Tibial artery (tissue), 4 donors: Measurements from ENCODE around the gene TTC13.

ENCODE experiments used
- DNase-seq, 2 donors: peaks; one replicate each; pipeline ENCODE4 v3.0.0-alpha.2; 2019
- H3K27ac ChIP-seq, 2 donors: fragments of 200-600 bp; sonication (generic) in 1 of 2; 1 replicate in 1 of 2; 2 replicates in 1 of 2; pipeline ENCODE4 v1.5.1; 2018 to 2019; ENCODE audit warnings: mild to moderate bottlenecking in 1 of 2
- H3K27me3 ChIP-seq, 2 donors: fragments of 200-600 bp; sonication (generic) in 1 of 2; one replicate each; pipeline versions ENCODE4 v1.5.1 to v1.6.0; 2016 to 2019
- H3K36me3 ChIP-seq, 3 donors: fragments of 200-600 bp; sonication (generic) in 2 of 3; one replicate each; pipeline ENCODE4 v1.5.1; 2016 to 2019; ENCODE audit warnings: mild to moderate bottlenecking in 2 of 3
- H3K4me1 ChIP-seq, 4 donors: fragments of 200-600 bp; sonication (generic) in 2 of 4; 1 replicate in 3 of 4; 2 replicates in 1 of 4; pipeline ENCODE4 v1.5.1; 2016 to 2019
- H3K4me3 ChIP-seq, 2 donors: fragments of 200-600 bp; sonication (generic) in 1 of 2; 1 replicate in 1 of 2; 2 replicates in 1 of 2; pipeline ENCODE4 v1.5.1; 2018 to 2019; ENCODE audit warnings: mild to moderate bottlenecking in 2 of 2
- H3K9me3 ChIP-seq, 3 donors: fragments of 200-600 bp; sonication (generic) in 1 of 3; one replicate each; pipeline ENCODE4 v1.5.1; 2016 to 2019
- CTCF ChIP-seq, 2 experiments: fragments of 200-600 bp in 1 of 2; fragments of 450-650 bp in 1 of 2; IDR thresholded peaks; one replicate each; pipeline ENCODE4 v1.5.1; 2017 to 2019; ENCODE audit warnings: antibody characterized with exemption in 2 of 2, mild to moderate bottlenecking in 1 of 2, moderate library complexity in 1 of 2
- intact Hi-C: fragments of 100-400 bp; cut with DNase I; formaldehyde crosslinking; loops from one replicate; pipeline ENCODE4 v1.15.0; 2023; ENCODE audit warnings: low total_unique reads

The TTC13 gene

GRCh38 chr1:230866171-230867070 is 112.2 kb downstream of the TTC13 start:
- H3K4me1 ChIP-seq = peaks cover 7 to 70% (median 54%) of the 10 kb centered on the region in 4 donors
- peak overlapping the region; percentile 89 to 97 for H3K27ac ChIP-seq
- intact Hi-C loops = loop anchor here (10.0 kb wide), 1 partner anchor 108 kb away; the partner anchor contains the start of genes ARV1 and TTC13
- peak in 1 of 2 donors; percentile 48 for DNase-seq
- H3K9me3 ChIP-seq = no peaks in the 10 kb centered on the region
- H3K36me3 ChIP-seq = no peaks in the 10 kb centered on the region
- no peaks in the 10 kb centered on the region for H3K27me3 ChIP-seq
- H3K4me3 ChIP-seq = peak overlapping the region; percentile 83 to 86
- TF ChIP-seq CTCF (IDR thresholded peaks at IDR 0.05) = peak in 1 of 2 experiments; percentile 6

GRCh38 chr1:230865062-230865817 is 113.4 kb downstream of the TTC13 start:
- Histone ChIP-seq H3K27me3 (no peaks in the 10 kb centered on the region), H3K9me3 (no peaks in the 10 kb centered on the region), H3K4me3 (peak overlapping the region; percentile 83 to 86), H3K27ac (peak overlapping the region; percentile 89 to 97), H3K36me3 (no peaks in the 10 kb centered on the region), H3K4me1 (peaks cover 8 to 76% (median 63%) of the 10 kb centered on the region in 4 donors)
- intact Hi-C loops = loop anchor here (10.0 kb wide), 1 partner anchor 110 kb away; the partner anchor contains the start of genes ARV1 and TTC13
- TF ChIP-seq CTCF (IDR thresholded peaks at IDR 0.05) = no peak
- no peak for DNase-seq

GRCh38 chr1:230864441-230864840 is 114.2 kb downstream of the TTC13 start:
- Histone ChIP-seq H3K36me3 (no peaks in the 10 kb centered on the region), H3K4me3 (peak overlapping the region; percentile 83 to 86), H3K9me3 (no peaks in the 10 kb centered on the region), H3K27ac (peak overlapping the region; percentile 89 to 97), H3K27me3 (no peaks in the 10 kb centered on the region), H3K4me1 (peaks cover 8 to 76% (median 67%) of the 10 kb centered on the region in 4 donors)
- TF ChIP-seq CTCF (IDR thresholded peaks at IDR 0.05) = no peak
- intact Hi-C loops = loop anchor here (10.0 kb wide), 1 partner anchor 110 kb away; the partner anchor contains the start of genes ARV1 and TTC13
- no peak for DNase-seq

- peaks cover 3 to 79% (median 70%) of the 10 kb centered on the region in 4 donors for H3K4me1 ChIP-seq
- peak in 1 of 2 donors; percentile 74 for DNase-seq
- no peaks in the 10 kb centered on the region for H3K27me3 ChIP-seq
- H3K4me3 ChIP-seq = no peak overlapping the region
- no peaks in the 10 kb centered on the region for H3K9me3 ChIP-seq
- TF ChIP-seq CTCF (IDR thresholded peaks at IDR 0.05) = no peak
- H3K27ac ChIP-seq = peak overlapping the region; percentile 89 to 97
- H3K36me3 ChIP-seq = no peaks in the 10 kb centered on the region
- intact Hi-C loops = loop anchor here (10.0 kb wide), 1 partner anchor 111 kb away; the partner anchor contains the start of genes ARV1 and TTC13
Measured at GRCh38 chr1:230863449-230863848, 115.2 kb downstream of the TTC13 start.

GRCh38 chr1:230861970-230862595 is 116.6 kb downstream of the TTC13 start:
- peak overlapping the region; percentile 89 to 97 for H3K27ac ChIP-seq

More at GRCh38 chr1:230861970-230862595, 116.6 kb downstream of the TTC13 start:
- peaks cover 3 to 92% (median 82%) of the 10 kb centered on the region in 4 donors for H3K4me1 ChIP-seq
- TF ChIP-seq CTCF (IDR thresholded peaks at IDR 0.05) = no peak
- no peaks in the 10 kb centered on the region for H3K27me3 ChIP-seq
- no peaks in the 10 kb centered on the region for H3K36me3 ChIP-seq
- intact Hi-C loops = loop anchor here (10.0 kb wide), 1 partner anchor 113 kb away; the partner anchor contains the start of genes ARV1 and TTC13
- no peaks in the 10 kb centered on the region for H3K9me3 ChIP-seq
- H3K4me3 ChIP-seq = no peak overlapping the region
- DNase-seq = no peak
